Stimulated activated naive CD8-positive, alpha-beta T cell treated with anti-CD3 and anti-CD28 coated beads, Interleukin-15, amount 100 ng/mL, for 72 hours (primary cell): ENCODE results near the gene CASP14.
"Not testable (repeated sequence)": the region's sequence is repeated elsewhere in the genome, so short reads cannot be mapped to it uniquely, and the experiment has no call there.

ENCODE experiments used
- ATAC-seq: fragments of 150-1000 bp; cut with Tn5 transposase; 2 replicates; pipeline ENCODE4 v1.10.0; 2021; ENCODE audit warnings: mild to moderate bottlenecking, moderate library complexity
- DNase-seq, 2 donors: peaks; one replicate each; pipeline ENCODE4 v3.0.0; 2021 to 2022
- H3K27ac Mint-ChIP-seq, 2 donors: one replicate each; pipeline ENCODE4 v1.8.0; 2022; ENCODE audit warnings: mild to moderate bottlenecking in 2 of 2, mixed read lengths in 2 of 2, moderate library complexity in 2 of 2
- H3K27me3 Mint-ChIP-seq: one replicate; pipeline ENCODE4 v1.8.0; 2022; ENCODE audit warnings: mixed read lengths
- H3K4me1 Mint-ChIP-seq: one replicate; pipeline ENCODE4 v1.8.0; 2022; ENCODE audit warnings: mild to moderate bottlenecking, mixed read lengths
- H3K4me3 Mint-ChIP-seq, 2 donors: one replicate each; pipeline ENCODE4 v1.8.0; 2022; ENCODE audit warnings: mild to moderate bottlenecking in 2 of 2, mixed read lengths in 2 of 2, moderate library complexity in 1 of 2
- H3K9me3 Mint-ChIP-seq, 2 donors: one replicate each; pipeline ENCODE4 v1.8.0; 2022; ENCODE audit warnings: mixed read lengths in 2 of 2

Gene CASP14, protein sequence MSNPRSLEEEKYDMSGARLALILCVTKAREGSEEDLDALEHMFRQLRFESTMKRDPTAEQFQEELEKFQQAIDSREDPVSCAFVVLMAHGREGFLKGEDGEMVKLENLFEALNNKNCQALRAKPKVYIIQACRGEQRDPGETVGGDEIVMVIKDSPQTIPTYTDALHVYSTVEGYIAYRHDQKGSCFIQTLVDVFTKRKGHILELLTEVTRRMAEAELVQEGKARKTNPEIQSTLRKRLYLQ

DNA sequence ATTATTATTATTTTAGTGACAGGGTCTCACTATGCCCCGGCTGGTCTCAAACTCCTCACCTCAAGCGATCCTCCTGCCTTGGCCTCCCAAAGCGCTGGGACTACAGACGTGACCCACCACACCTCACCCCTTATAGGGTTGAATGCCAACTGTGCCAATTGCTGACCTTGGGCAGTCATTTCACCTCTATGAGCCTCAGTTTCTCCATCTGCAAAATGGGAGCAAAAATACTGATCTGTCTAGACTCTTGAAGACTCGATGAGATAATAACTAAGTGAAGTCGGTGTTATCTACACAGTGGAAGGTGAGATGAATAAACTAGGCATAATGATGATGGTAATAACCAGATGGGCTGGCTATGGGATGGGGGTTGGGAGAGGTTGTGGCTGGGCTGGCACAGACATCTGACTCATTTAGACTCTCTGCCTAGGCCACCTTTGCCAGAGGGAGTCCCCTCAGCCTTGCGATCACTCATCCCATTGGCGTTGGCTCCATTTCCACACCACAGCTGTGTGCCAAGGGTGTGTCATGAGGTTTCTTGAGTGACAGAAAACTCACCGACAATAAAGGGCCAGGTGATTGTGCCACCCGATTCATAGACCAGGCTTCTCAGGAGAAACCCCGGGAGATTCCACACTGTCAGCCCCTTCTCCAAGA is at the start of gene CASP14:
Gene CASP14, plus strand, starts transcription at position 596 of the 657 bp plus-strand sequence. CDS start 2,772 bp downstream, outside the sequence.
- Mint-ChIP-seq H3K27ac (no peak within 1 kb of the TSS), H3K9me3 (no peaks in the 10 kb centered on the region), H3K4me1 (no peaks in the 10 kb centered on the region), H3K27me3 (peaks cover 26% of the 10 kb centered on the region), H3K4me3 (no peak within 1 kb of the TSS)
- no peak for DNase-seq
- no peak for ATAC-seq

DNA sequence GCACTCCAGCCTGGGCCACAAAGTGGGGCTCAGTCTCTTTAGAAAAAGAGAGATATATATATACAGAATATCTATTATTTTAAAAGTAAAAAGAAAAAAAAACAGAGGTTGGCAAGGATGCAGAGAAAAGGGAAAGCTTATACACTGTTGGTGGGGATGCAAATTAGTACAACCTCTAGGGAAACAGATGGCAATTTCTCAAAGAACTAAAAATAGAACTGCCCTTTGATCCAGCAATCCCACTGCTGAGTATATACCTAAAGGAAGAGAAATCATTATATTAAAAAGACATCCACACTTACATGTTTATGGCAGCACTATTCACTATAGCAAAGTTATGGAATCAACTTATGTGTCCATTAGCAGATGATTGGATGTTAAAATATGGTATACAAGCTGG is 41.0 kb upstream of the CASP14 start:
- no peak for DNase-seq
- H3K27me3 Mint-ChIP-seq, result peaks cover 41% of the 10 kb centered on the region
- H3K27ac Mint-ChIP-seq, result no peak overlapping the region
- ATAC-seq, result no peak
- no peaks in the 10 kb centered on the region for H3K4me1 Mint-ChIP-seq
- H3K9me3 Mint-ChIP-seq, result no peaks in the 10 kb centered on the region
- H3K4me3 Mint-ChIP-seq, result no peak overlapping the region

DNA sequence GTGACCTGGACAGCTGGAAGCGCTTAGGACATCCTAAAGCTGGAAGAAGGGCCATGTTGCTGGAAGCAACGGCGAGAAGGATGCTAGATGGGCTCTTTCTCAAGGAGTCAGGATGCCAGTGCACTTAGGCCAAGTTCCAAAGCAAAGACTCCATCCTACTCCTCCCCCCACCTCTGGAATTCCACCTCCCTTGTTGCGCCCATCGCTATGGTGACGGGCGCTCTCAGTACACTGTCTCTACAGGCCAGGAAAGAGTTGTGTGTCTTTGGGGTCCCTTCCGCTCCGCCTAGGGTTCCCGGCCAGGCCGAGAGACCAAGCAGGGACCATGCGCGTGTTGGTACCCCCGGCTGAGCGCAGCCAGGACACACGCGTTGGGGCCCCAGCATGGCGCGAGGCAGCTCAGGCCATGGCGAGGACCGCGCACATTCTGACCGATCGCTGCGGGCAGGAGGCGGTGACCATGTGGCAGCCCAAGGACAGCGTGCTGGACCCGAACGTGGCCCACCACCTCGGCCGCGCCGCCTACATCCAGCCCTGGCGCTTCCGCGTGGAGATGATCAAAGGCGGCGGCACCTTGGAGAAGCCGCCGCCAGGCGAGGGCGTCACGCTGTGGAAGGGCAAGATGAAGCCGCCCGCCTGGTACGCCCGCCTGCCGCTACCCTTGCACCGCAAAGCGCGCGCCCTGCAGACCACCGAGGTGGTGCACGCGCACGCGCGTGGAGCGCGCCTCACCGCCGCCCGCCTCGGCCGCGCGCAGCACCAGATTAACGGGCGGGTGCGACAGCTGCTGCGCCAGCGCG is 38.6 kb upstream of the CASP14 start:
- H3K4me3 Mint-ChIP-seq, result no peak overlapping the region
- no peaks in the 10 kb centered on the region for H3K9me3 Mint-ChIP-seq
- no peaks in the 10 kb centered on the region for H3K4me1 Mint-ChIP-seq
- peaks cover 42% of the 10 kb centered on the region for H3K27me3 Mint-ChIP-seq
- ATAC-seq (no peak), DNase-seq (no peak)
- H3K27ac Mint-ChIP-seq, result no peak overlapping the region

DNA sequence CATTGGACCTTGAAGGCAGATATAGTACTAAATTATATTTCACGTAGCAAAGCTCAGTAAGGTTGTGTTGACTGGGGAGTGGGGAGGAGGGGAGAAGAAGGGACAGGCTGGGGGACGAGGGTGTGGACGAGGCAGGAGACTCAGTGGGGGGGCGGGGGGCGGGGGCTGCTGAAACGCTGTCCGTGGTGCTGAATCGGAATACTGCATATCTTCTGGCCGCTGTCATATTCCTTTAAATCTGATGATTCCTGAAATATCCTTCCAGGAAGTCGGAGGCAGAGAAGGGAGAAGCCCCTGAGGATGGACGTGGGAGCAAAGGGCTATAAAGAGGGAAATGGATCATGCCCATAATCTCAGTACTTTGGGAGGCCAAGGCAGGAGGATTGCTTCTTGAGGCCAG is 34.7 kb upstream of the CASP14 start:
- Mint-ChIP-seq H3K9me3 (no peaks in the 10 kb centered on the region), H3K27me3 (peaks cover 48% of the 10 kb centered on the region), H3K4me1 (no peaks in the 10 kb centered on the region), H3K4me3 (no peak overlapping the region), H3K27ac (no peak overlapping the region)
- ATAC-seq (no peak), DNase-seq (no peak)

DNA sequence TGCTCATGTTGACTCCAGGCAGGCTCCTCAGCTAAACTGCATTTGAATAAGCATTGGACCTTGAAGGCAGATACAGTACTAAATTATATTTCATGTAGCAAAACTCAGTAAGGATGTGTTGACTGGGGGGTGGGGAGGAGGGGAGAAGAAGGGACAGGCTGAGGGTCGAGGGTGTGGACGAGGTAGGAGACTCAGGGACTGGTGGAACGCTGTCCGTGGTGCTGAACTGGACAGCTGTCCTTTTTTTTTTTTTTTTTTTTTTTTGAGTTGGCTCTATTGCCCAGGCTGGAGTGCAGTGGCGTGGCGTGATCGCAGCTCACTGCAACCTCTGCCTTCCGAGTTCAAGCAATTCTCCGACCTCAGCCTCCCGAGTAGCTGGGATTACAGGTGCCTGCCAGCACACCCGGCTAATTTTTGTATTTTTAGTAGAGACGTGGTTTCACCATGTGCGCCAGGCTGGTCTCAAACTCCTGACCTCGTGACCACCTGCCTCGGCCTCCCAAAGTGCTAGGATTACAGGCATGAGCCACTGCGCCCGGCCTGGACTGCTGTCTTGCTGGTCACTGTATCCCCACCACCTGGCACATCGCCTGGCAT is 33.2 kb upstream of the CASP14 start:
- no peak overlapping the region for H3K4me3 Mint-ChIP-seq
- peaks cover 42% of the 10 kb centered on the region for H3K27me3 Mint-ChIP-seq
- no peak for ATAC-seq
- H3K9me3 Mint-ChIP-seq, result no peaks in the 10 kb centered on the region
- no peaks in the 10 kb centered on the region for H3K4me1 Mint-ChIP-seq
- no peak for DNase-seq
- H3K27ac Mint-ChIP-seq, result no peak overlapping the region

DNA sequence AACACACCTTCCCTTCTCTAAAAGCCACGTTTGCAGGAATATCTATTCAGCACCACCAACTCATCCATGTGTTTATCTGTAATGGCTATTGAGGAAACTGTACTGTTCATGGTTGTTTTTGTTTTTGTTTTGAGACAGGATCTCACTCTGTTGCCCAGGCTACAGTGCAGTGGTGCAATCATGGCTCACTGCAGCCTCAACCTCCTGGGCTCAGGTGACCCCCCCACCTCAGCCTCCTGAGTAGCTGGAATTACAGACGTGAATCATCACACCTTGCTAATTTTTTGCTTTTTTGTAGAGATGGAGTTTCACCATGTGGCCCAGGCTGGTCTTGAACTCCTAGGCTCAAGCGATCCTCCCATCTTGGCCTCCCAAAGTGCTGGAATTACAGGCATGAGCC is 30.4 kb upstream of the CASP14 start:
- not testable (repeated sequence) for H3K4me1 Mint-ChIP-seq, H3K27ac Mint-ChIP-seq, H3K4me3 Mint-ChIP-seq, H3K9me3 Mint-ChIP-seq, ATAC-seq, DNase-seq
- peaks cover 26% of the 10 kb centered on the region for H3K27me3 Mint-ChIP-seq

DNA sequence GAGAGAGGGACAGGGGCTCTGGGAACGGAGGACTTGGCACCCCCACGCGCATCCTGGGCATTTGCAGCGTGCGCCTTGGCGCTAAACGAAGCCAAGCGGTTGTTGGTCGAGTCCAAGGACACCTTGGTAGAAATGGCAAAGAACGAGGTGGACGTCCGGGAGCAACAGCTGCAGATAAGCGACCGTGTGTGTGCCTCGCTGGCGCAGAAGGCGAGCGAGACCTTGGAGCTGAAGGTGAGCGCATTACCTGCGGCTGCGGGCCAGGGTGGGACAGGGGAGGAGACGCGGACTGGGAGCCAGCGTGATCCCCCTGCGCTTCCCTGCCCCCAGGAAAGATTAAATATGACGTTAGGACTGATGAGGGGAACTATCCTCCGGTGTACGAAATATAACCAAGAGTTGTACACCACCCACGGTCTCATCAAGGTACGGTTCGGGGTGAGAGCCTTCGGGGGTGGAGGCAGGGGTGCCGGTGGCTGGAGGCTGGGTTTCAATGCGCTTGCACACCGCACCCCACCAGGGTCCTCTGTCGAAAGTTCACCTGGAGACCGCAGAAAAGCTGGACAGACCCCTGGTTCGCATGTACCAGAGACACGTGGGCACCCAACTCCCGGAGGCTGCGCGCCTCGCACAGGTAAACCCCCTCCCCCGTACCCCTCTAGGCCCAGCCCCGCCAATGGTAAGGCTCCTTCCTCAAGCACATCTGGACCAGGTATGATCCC is 27.8 kb upstream of the CASP14 start:
- no peak for DNase-seq
- H3K27ac Mint-ChIP-seq, result no peak overlapping the region
- H3K27me3 Mint-ChIP-seq, result peaks cover 37% of the 10 kb centered on the region
- no peaks in the 10 kb centered on the region for H3K4me1 Mint-ChIP-seq
- ATAC-seq, result no peak
- no peaks in the 10 kb centered on the region for H3K9me3 Mint-ChIP-seq
- no peak overlapping the region for H3K4me3 Mint-ChIP-seq

DNA sequence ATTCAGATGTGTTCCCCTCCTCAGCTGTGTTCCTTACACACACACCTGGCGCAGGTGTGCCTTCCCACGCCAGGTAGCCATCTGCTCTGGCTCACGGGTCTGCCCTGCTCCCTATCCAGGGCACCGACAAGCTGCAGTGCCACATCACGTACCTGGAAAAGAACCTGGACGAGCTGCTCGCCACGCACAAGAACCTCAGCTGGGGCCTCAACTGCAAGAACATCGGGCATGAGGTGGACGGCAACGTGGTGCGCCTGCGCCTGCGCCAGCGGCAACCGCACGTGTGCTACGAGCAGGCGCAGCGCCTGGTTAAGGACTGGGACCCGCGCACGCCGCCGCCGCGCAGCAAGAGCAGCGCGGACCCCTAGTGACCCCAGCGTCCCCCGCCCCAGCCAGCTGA is 26.5 kb upstream of the CASP14 start:
- DNase-seq (no peak), ATAC-seq (no peak)
- Mint-ChIP-seq H3K27ac (no peak overlapping the region), H3K4me1 (no peaks in the 10 kb centered on the region), H3K27me3 (peaks cover 30% of the 10 kb centered on the region), H3K4me3 (no peak overlapping the region), H3K9me3 (no peaks in the 10 kb centered on the region)

DNA sequence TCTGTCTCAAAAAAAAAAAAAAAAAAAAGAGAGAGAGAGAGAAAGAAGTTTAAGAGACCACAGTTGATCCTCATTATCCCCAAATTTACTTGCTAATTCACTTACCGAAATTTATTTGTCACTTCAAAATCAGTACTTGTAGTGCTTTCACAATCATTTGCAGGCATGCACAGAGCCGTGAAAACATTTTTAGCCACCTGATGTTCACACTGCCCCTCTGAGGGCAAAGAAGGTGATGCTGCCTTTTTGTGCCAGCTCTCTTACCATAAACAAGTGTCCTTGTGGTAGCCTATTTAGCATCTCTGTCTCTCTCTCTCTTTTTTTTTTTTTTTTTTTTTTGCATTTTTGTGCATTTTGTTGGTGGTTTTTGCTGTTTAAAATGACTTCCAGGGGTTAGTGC is 24.1 kb upstream of the CASP14 start:
- H3K27me3 Mint-ChIP-seq, result peaks cover 29% of the 10 kb centered on the region
- DNase-seq (no peak), ATAC-seq (no peak)
- no peak overlapping the region for H3K27ac Mint-ChIP-seq
- H3K4me1 Mint-ChIP-seq, result no peaks in the 10 kb centered on the region
- no peaks in the 10 kb centered on the region for H3K9me3 Mint-ChIP-seq
- no peak overlapping the region for H3K4me3 Mint-ChIP-seq

DNA sequence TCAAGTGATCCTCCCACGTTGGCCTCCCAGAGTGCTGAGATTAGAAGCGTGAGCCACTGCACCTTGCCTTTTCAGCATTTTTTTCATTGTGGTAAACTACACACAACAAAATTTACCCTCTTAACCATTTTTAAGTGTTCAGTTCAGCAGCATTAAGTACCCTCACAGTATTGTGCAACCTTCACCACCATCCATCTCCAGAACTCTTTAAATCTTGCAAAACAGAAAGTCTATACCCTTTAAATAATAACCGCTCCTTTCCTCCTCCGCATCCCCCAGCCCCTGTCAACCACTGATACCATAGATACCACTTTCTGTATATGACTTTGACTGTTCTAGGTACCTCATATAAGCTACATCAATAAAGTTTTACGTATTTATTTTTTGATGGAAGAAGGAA is 20.8 kb upstream of the CASP14 start:
- DNase-seq, result no peak
- Mint-ChIP-seq H3K27me3 (peaks cover 16% of the 10 kb centered on the region), H3K9me3 (no peaks in the 10 kb centered on the region), H3K4me1 (no peaks in the 10 kb centered on the region), H3K4me3 (no peak overlapping the region), H3K27ac (no peak overlapping the region)
- ATAC-seq, result no peak

DNA sequence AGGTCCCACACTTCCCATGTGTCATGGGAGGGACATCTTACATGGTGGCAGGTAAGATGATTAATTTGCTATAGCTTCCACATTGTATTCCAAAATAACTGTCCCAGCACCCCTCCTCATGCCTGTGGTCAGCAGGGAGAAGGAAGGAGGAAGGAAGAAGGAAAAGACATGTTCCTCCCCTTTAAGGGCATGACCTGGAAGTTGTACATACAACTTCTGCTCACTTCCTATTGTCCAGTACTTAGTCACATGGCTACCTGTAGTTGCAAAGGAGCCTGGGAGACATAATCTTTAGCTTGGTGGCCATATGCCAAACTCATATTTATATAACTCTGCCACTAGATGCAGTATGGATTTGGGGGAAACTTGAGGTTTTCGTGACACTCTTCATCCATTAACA is 17.6 kb upstream of the CASP14 start:
- Mint-ChIP-seq H3K9me3 (no peaks in the 10 kb centered on the region), H3K27ac (no peak overlapping the region)

DNA sequence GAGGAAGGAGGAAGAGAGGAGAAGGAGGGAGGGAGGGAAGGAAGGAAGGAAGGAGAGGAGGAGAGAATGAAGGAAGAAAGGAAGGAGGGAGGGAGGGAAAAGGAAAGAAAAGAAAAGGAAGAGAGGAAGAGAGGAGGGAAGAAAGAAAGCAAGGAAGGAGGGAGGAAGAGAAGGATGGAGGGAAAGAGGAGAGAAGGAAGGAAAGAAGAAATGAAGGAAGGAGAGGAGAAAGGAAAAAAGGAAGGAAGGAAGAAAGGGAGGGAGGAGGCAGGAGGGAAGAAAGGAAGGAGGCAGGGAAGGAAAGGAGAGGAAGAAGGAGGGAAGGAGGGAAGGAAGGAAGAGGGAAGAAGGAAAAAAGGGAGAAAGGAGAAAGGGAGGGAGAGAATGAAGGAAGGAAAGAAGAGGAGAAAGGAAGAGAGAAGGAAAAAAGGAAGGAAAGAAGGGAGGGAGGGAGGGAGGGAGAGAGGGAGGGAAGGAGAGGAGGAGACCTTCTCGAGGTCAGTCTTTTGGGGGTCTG is 13.4 kb upstream of the CASP14 start:
- DNase-seq (no peak), ATAC-seq (no peak)
- no peak overlapping the region for H3K27ac Mint-ChIP-seq
- no peak overlapping the region for H3K4me3 Mint-ChIP-seq
- no peaks in the 10 kb centered on the region for H3K4me1 Mint-ChIP-seq
- H3K27me3 Mint-ChIP-seq, result peaks cover 24% of the 10 kb centered on the region
- H3K9me3 Mint-ChIP-seq, result no peaks in the 10 kb centered on the region

More for the DNA sequence above, 17.6 kb upstream of the CASP14 start:
- ATAC-seq, result no peak
- Mint-ChIP-seq H3K4me3 (no peak overlapping the region), H3K27me3 (peaks cover 20% of the 10 kb centered on the region), H3K4me1 (no peaks in the 10 kb centered on the region)
- no peak for DNase-seq

DNA sequence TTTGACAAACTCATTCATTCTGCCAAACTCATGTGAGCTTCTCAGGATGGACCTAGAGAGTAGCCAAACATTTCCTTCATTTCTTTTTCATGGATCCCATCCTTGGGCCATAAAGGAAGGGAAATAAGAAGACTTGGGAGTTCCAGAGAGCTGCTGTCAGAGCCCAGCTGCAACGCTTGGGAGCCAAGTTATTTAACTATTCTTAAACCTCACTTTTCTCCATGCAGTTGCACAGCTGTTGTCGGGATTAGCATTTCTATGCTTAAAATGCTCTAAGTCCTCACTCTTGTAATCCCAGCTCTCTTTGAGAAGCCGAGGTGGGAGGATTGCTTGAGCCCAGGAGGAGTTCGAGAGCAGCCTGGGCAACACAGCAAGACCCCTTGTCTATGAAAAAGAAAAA is 11.7 kb upstream of the CASP14 start:
- Mint-ChIP-seq H3K27ac (no peak overlapping the region), H3K4me1 (no peaks in the 10 kb centered on the region), H3K9me3 (no peaks in the 10 kb centered on the region), H3K27me3 (peaks cover 24% of the 10 kb centered on the region), H3K4me3 (no peak overlapping the region)
- DNase-seq (no peak), ATAC-seq (no peak)

DNA sequence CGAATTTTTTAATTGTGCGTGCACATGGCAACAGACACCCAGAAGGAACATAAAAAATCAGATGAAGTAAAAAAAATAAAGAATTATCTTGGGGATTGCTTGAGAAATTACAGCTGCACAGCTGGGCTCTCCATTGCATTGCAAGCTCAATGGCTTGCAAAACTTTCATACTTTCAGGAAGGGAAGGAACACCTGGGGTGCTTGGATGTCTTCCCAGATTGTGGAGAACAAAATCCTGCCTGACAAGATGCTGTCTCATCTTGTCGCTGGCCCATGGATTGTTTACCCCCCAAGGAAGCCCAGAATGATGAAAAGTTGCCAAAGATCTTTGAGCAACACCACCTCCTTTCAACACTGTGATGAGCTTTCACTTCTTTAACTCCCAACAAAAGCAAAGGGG is 11.0 kb upstream of the CASP14 start:
- Mint-ChIP-seq H3K4me3 (no peak overlapping the region), H3K27me3 (peaks cover 24% of the 10 kb centered on the region), H3K27ac (no peak overlapping the region), H3K4me1 (no peaks in the 10 kb centered on the region), H3K9me3 (no peaks in the 10 kb centered on the region)
- DNase-seq, result no peak
- no peak for ATAC-seq

DNA sequence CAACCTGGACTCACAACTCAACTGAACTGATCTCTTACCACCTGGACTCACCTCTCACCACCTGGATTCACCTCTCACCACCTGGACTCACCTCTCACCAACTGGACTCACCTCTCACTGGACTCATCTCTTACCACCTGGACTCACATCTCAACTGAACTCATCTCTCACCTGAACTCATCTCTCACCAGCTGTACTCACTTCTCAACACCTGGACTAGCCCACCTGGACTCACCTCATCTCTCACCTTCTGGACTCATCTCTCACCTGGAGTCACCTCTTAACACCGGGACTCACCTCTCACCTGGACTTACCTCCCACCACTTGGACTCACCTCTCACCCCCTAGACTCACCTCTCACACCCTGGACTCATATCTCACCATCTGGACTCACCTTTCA is 7.3 kb upstream of the CASP14 start:
- no peak overlapping the region for H3K27ac Mint-ChIP-seq
- no peak for DNase-seq
- peaks cover 8% of the 10 kb centered on the region for H3K27me3 Mint-ChIP-seq
- H3K9me3 Mint-ChIP-seq, result no peaks in the 10 kb centered on the region
- H3K4me1 Mint-ChIP-seq, result no peaks in the 10 kb centered on the region
- H3K4me3 Mint-ChIP-seq, result no peak overlapping the region
- ATAC-seq, result no peak
